Liver (tissue), 10 donors: ENCODE data around the gene OPN1SW. TPM values are rescaled to one million over a fixed set of nuclear protein-coding genes. Genes with fewer than 3 reads are reported as not detected.

Experiments used
- DNase-seq: peaks from one replicate; pipeline ENCODE4 v3.0.0-alpha.2; 2017; ENCODE audit warnings: low spot score
- H3K27ac ChIP-seq, 2 donors: one replicate each; pipeline ENCODE4 v1.7.0; 2013; ENCODE audit warnings: inconsistent platforms in 2 of 2, low read length in 2 of 2, control low read depth in 1 of 2, low read depth in 1 of 2, mild to moderate bottlenecking in 1 of 2
- H3K27me3 ChIP-seq, 4 donors: one replicate each; pipeline versions ENCODE4 v1.6.1 to v1.7.0; 2013; ENCODE audit warnings: low read length in 3 of 4, inconsistent platforms in 1 of 4, mild to moderate bottlenecking in 1 of 4, moderate library complexity in 1 of 4; ENCODE audit not compliant: control insufficient read depth in 4 of 4, insufficient read depth in 4 of 4
- H3K36me3 ChIP-seq, 4 donors: one replicate each; pipeline versions ENCODE4 v1.6.1 to v1.7.0; 2013; ENCODE audit warnings: low read length in 3 of 4, mild to moderate bottlenecking in 3 of 4, low read depth in 1 of 4, moderate library complexity in 1 of 4; ENCODE audit not compliant: control insufficient read depth in 4 of 4, insufficient read depth in 3 of 4
- H3K4me1 ChIP-seq, 4 donors: one replicate each; pipeline versions ENCODE4 v1.6.1 to v1.7.0; 2013; ENCODE audit warnings: low read length in 3 of 4, mild to moderate bottlenecking in 3 of 4, moderate library complexity in 1 of 4; ENCODE audit not compliant: control insufficient read depth in 4 of 4, insufficient read depth in 4 of 4
- H3K4me3 ChIP-seq, 3 donors: one replicate each; pipeline versions ENCODE4 v1.6.1 to v1.7.0; 2013; ENCODE audit warnings: low read length in 3 of 3, control low read depth in 1 of 3, low read depth in 1 of 3, mild to moderate bottlenecking in 1 of 3
- H3K9ac ChIP-seq, 2 donors: one replicate each; pipeline ENCODE4 v1.7.0; 2013; ENCODE audit warnings: low read length in 2 of 2, mild to moderate bottlenecking in 2 of 2, moderate library complexity in 2 of 2, control low read depth in 1 of 2, low read depth in 1 of 2
- H3K9me3 ChIP-seq, 4 donors: one replicate each; pipeline versions ENCODE4 v1.6.1 to v1.7.0; 2013; ENCODE audit warnings: low read length in 3 of 4; ENCODE audit not compliant: control insufficient read depth in 4 of 4
- FOXA1 ChIP-seq: IDR thresholded peaks from 2 replicates; pipeline ENCODE4 v1.6.1; 2016; ENCODE audit warnings: antibody characterized with exemption
- FOXA2 ChIP-seq: IDR thresholded peaks from 2 replicates; pipeline ENCODE4 v1.6.1; 2016; ENCODE audit warnings: antibody characterized with exemption
- GABPA ChIP-seq, 2 donors: IDR thresholded peaks in 1 of 2; conservative IDR thresholded peaks in 1 of 2; 2 replicates each; pipeline ENCODE4 v1.6.1; 2016; ENCODE audit warnings: antibody characterized with exemption in 2 of 2, mild to moderate bottlenecking in 1 of 2, moderate library complexity in 1 of 2
- HNF4G ChIP-seq: IDR thresholded peaks from 2 replicates; pipeline ENCODE4 v1.6.1; 2016; ENCODE audit warnings: antibody characterized with exemption
- JUND ChIP-seq, 2 donors: IDR thresholded peaks; 2 replicates each; pipeline ENCODE4 v1.6.1; 2016; ENCODE audit warnings: antibody characterized with exemption in 2 of 2
- NR2F2 ChIP-seq: IDR thresholded peaks from 2 replicates; pipeline ENCODE4 v1.6.1; 2016; ENCODE audit warnings: antibody characterized with exemption
- RXRA ChIP-seq, 2 donors: IDR thresholded peaks; 2 replicates each; pipeline ENCODE4 v1.6.1; 2017 to 2018; ENCODE audit warnings: antibody characterized with exemption in 2 of 2, mild to moderate bottlenecking in 1 of 2
- SP1 ChIP-seq: IDR thresholded peaks from 2 replicates; pipeline ENCODE4 v1.6.1; 2018; ENCODE audit warnings: antibody characterized with exemption, mild to moderate bottlenecking
- TAF1 ChIP-seq: conservative IDR thresholded peaks from 2 replicates; pipeline ENCODE4 v1.6.1; 2016; ENCODE audit warnings: antibody characterized with exemption, mild to moderate bottlenecking
- YY1 ChIP-seq: IDR thresholded peaks from 2 replicates; pipeline ENCODE4 v1.6.1; 2016; ENCODE audit warnings: antibody characterized with exemption, mild to moderate bottlenecking
- WGBS: extraction: QIAGEN DNeasy Blood & Tissue Kit; methylation state at CpG from one replicate; pipeline ENCODE4 v1.1.7; 2013; 5-methylcytosine and 5-hydroxymethylcytosine counted together
- polyA plus RNA-seq, 2 donors: library from polyadenylated mRNA; stranded (reverse) in 1 of 2; unstranded in 1 of 2; fragments of 200-250 nt in 1 of 2; fragments of >200 nt in 1 of 2; fragmentation: Nextera tagmentation in 1 of 2; extraction: Ambion mirVana in 1 of 2; gene quantifications; one replicate each; pipeline versions ENCODE4 v1.2.1 to v1.2.3, GENCODE V29; 2013 to 2015
- small RNA-seq: library from RNA; depleted of rRNA; stranded (forward); fragments of <200 nt; gene quantifications from one replicate; pipeline ENCODE3, GENCODE V24; 2014
- total RNA-seq, 2 donors: library from RNA; depleted of rRNA; stranded (reverse); fragments of >200 nt; gene quantifications; one replicate each; pipeline ENCODE4 v1.2.3, GENCODE V29; 2014
- TF ChIP-seq, protein P1 (sequence below): IDR thresholded peaks from 2 replicates; pipeline ENCODE4 v1.6.1; 2016; ENCODE audit warnings: antibody characterized with exemption
- TF ChIP-seq, protein P2 (sequence below): fragments of 150-350 bp; IDR thresholded peaks from 2 replicates; pipeline ENCODE4 v1.5.1; 2017; ENCODE audit warnings: improper control_type of control experiment, low read depth, low read length; ENCODE audit not compliant: missing input control
- TF ChIP-seq, protein P3 (sequence below): IDR thresholded peaks from 2 replicates; pipeline ENCODE4 v1.6.1; 2016; ENCODE audit warnings: antibody characterized with exemption
- donor health status: healthy.
- donor health status: healthy.
- donor health status: healthy.
- donor health status: healthy.
- donor health status: healthy.

Gene OPN1SW
- total and polyA plus RNA-seq, 4 donors, result 0.29 TPM; not detected in 3

- no peaks in the 10 kb centered on the region for H3K27me3 ChIP-seq
- no peak overlapping the region for H3K27ac ChIP-seq
- 92% methylated on average over 5 of the region's 5 CpGs for WGBS
- no peaks in the 10 kb centered on the region for H3K36me3 ChIP-seq
- no peak overlapping the region for H3K9ac ChIP-seq
- DNase-seq, result no peak
- H3K9me3 ChIP-seq, result no peaks in the 10 kb centered on the region
- TF ChIP-seq HNF4G, result no peak
- no peak for TF ChIP-seq NR2F2
- TF ChIP-seq GABPA (IDR thresholded peaks at IDR 0.05 in 1 of 2, conservative IDR thresholded peaks at IDR 0.05 in 1 of 2), result no peak
- TF ChIP-seq YY1, result no peak
- no peak for TF ChIP-seq JUND (IDR thresholded peaks at IDR 0.05)
- TF ChIP-seq, protein P1, sequence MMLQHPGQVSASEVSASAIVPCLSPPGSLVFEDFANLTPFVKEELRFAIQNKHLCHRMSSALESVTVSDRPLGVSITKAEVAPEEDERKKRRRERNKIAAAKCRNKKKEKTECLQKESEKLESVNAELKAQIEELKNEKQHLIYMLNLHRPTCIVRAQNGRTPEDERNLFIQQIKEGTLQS, result no peak
- TF ChIP-seq, protein P2, sequence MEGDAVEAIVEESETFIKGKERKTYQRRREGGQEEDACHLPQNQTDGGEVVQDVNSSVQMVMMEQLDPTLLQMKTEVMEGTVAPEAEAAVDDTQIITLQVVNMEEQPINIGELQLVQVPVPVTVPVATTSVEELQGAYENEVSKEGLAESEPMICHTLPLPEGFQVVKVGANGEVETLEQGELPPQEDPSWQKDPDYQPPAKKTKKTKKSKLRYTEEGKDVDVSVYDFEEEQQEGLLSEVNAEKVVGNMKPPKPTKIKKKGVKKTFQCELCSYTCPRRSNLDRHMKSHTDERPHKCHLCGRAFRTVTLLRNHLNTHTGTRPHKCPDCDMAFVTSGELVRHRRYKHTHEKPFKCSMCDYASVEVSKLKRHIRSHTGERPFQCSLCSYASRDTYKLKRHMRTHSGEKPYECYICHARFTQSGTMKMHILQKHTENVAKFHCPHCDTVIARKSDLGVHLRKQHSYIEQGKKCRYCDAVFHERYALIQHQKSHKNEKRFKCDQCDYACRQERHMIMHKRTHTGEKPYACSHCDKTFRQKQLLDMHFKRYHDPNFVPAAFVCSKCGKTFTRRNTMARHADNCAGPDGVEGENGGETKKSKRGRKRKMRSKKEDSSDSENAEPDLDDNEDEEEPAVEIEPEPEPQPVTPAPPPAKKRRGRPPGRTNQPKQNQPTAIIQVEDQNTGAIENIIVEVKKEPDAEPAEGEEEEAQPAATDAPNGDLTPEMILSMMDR, result no peak
- TF ChIP-seq TAF1, result no peak
- TF ChIP-seq SP1, result no peak
- no peak for TF ChIP-seq FOXA1
- no peak for TF ChIP-seq RXRA (IDR thresholded peaks at IDR 0.05)
- TF ChIP-seq FOXA2, result no peak
- TF ChIP-seq, protein P3, sequence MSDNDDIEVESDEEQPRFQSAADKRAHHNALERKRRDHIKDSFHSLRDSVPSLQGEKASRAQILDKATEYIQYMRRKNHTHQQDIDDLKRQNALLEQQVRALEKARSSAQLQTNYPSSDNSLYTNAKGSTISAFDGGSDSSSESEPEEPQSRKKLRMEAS, result no peak
- H3K4me1 ChIP-seq, result no peaks in the 10 kb centered on the region
- no peak overlapping the region for H3K4me3 ChIP-seq
These were observed 50.9 kb downstream of the OPN1SW start for GRCh38 chr7:128724743-128725142.

Small RNA genes within 50 kb of the gene (small RNA-seq; reads per million reads assigned to genes)
- gene RN7SL81P, result not detected

Other genes with a start within 250 kb of the OPN1SW start
- gene GARIN1A, start 103.5 kb downstream of the OPN1SW start, total RNA-seq, result under 1 TPM; 0.19 to 0.50 TPM
- gene GARIN1A, start 103.5 kb downstream of the OPN1SW start, polyA plus RNA-seq, result under 1 TPM; 0.08 to 0.19 TPM
- 10 to 100 TPM; 41.1 to 57.9 TPM for gene CALU, start 36.4 kb downstream of the OPN1SW start, total RNA-seq
- gene CALU, start 36.4 kb downstream of the OPN1SW start, polyA plus RNA-seq, result 10 to 100 TPM; 37.1 to 43.9 TPM
- under 1 TPM; 0.09 to 0.59 TPM for gene CCDC136, start 16.2 kb upstream of the OPN1SW start, total RNA-seq
- gene CCDC136, start 16.2 kb upstream of the OPN1SW start, polyA plus RNA-seq, result under 1 TPM; 0.22 TPM
- 1 to 10 TPM in 1 of 2 donors, under 1 TPM in 1; 0.70 to 2.3 TPM for gene FLNC, start 54.6 kb upstream of the OPN1SW start, total RNA-seq
- under 1 TPM; 0.03 to 0.37 TPM for gene FLNC, start 54.6 kb upstream of the OPN1SW start, polyA plus RNA-seq
- gene ATP6V1F, start 87.1 kb upstream of the OPN1SW start, total RNA-seq, result 10 to 100 TPM; 23.1 to 25.6 TPM
- 100 to 1,000 TPM in 1 of 2 donors, 10 to 100 TPM in 1; 68.6 to 111 TPM for gene ATP6V1F, start 87.1 kb upstream of the OPN1SW start, polyA plus RNA-seq
- under 1 TPM; 0.05 to 0.08 TPM for gene KCP, start 134.9 kb upstream of the OPN1SW start, total RNA-seq
- under 1 TPM in 1 of 2 donors, not detected in 1; 0.02 TPM for gene KCP, start 134.9 kb upstream of the OPN1SW start, polyA plus RNA-seq
- gene IRF5, start 162.1 kb upstream of the OPN1SW start, total RNA-seq, result 1 to 10 TPM; 4.4 to 6.2 TPM
- gene IRF5, start 162.1 kb upstream of the OPN1SW start, polyA plus RNA-seq, result 1 to 10 TPM; 4.3 to 4.6 TPM